Mesenchymal stem cell (in vitro differentiated cells and primary cell): ENCODE data around the gene TAF11L9.
"Not testable (repeated sequence)": the region's sequence is repeated elsewhere in the genome, so short reads cannot be mapped to it uniquely, and the experiment has no call there.

Source experiments
- DNase-seq: peaks from one replicate; pipeline ENCODE4 v3.0.0-alpha.2; 2013
- H2AFZ ChIP-seq: one replicate; pipeline ENCODE4 v1.6.1; 2013; ENCODE audit warnings: low read depth, mild to moderate bottlenecking, control low read depth, inconsistent platforms, low read length, moderate library complexity
- H2AK5ac ChIP-seq: 2 replicates; pipeline ENCODE4 v1.6.1; 2013; ENCODE audit warnings: low read length, moderate library complexity, mild to moderate bottlenecking, inconsistent platforms; ENCODE audit not compliant: severe bottlenecking
- H2BK120ac ChIP-seq: one replicate; pipeline ENCODE4 v1.6.1; 2013; ENCODE audit warnings: low read depth, mild to moderate bottlenecking, inconsistent platforms, low read length, moderate library complexity
- H2BK12ac ChIP-seq, 2 experiments: one replicate each; pipeline ENCODE4 v1.6.1; 2013; ENCODE audit warnings: inconsistent platforms in 2 of 2, low read length in 2 of 2, mild to moderate bottlenecking in 2 of 2, moderate library complexity in 2 of 2, control low read depth in 1 of 2
- H2BK15ac ChIP-seq: one replicate; pipeline ENCODE4 v1.6.1; 2013; ENCODE audit warnings: mild to moderate bottlenecking, low read depth, inconsistent platforms; ENCODE audit not compliant: poor library complexity, severe bottlenecking
- H2BK5ac ChIP-seq: 2 replicates; pipeline ENCODE4 v1.6.1; 2013; ENCODE audit warnings: low read depth, mild to moderate bottlenecking, low read length, control low read depth, inconsistent platforms; ENCODE audit not compliant: poor library complexity, severe bottlenecking
- H3K14ac ChIP-seq, 2 experiments: one replicate each; pipeline ENCODE4 v1.6.1; 2013; ENCODE audit warnings: inconsistent platforms in 2 of 2, low read length in 2 of 2, control low read depth in 1 of 2, mild to moderate bottlenecking in 1 of 2, moderate library complexity in 1 of 2
- H3K18ac ChIP-seq, 2 experiments: one replicate each; pipeline ENCODE4 v1.6.1; 2013; ENCODE audit warnings: inconsistent platforms in 2 of 2, low read length in 2 of 2, control low read depth in 1 of 2, low read depth in 1 of 2, mild to moderate bottlenecking in 1 of 2
- H3K23ac ChIP-seq, 2 experiments: one replicate each; pipeline ENCODE4 v1.6.1; 2013; ENCODE audit warnings: inconsistent platforms in 2 of 2, low read length in 2 of 2, mild to moderate bottlenecking in 2 of 2, moderate library complexity in 2 of 2, control low read depth in 1 of 2
- H3K27ac ChIP-seq: 2 replicates; pipeline ENCODE4 v1.5.1; 2013; ENCODE audit warnings: mild to moderate bottlenecking, moderate library complexity, low read length, control low read depth, inconsistent platforms; ENCODE audit not compliant: poor library complexity, severe bottlenecking
- H3K27me3 ChIP-seq, 2 experiments: 2 replicates each; pipeline versions ENCODE4 v1.6.1 to v1.7.0; 2013; ENCODE audit warnings: low read length in 2 of 2, mild to moderate bottlenecking in 2 of 2, moderate library complexity in 2 of 2, control low read depth in 1 of 2, inconsistent platforms in 1 of 2; ENCODE audit not compliant: control insufficient read depth in 1 of 2, insufficient read depth in 1 of 2
- H3K36me3 ChIP-seq, 2 experiments: 2 replicates each; pipeline versions ENCODE4 v1.6.1 to v1.7.0; 2013; ENCODE audit warnings: low read length in 2 of 2, control low read depth in 1 of 2, inconsistent platforms in 1 of 2, low read depth in 1 of 2, mild to moderate bottlenecking in 1 of 2; ENCODE audit not compliant: insufficient read depth in 2 of 2, control insufficient read depth in 1 of 2
- H3K4ac ChIP-seq, 2 experiments: one replicate each; pipeline ENCODE4 v1.6.1; 2013; ENCODE audit warnings: inconsistent platforms in 2 of 2, low read length in 2 of 2, mild to moderate bottlenecking in 2 of 2, moderate library complexity in 2 of 2, control low read depth in 1 of 2, low read depth in 1 of 2
- H3K4me1 ChIP-seq: 2 replicates; pipeline ENCODE4 v1.6.1; 2013; ENCODE audit warnings: low read depth, low read length, control low read depth; ENCODE audit not compliant: control insufficient read depth, insufficient read depth
- H3K4me2 ChIP-seq: 2 replicates; pipeline ENCODE4 v1.6.1; 2013; ENCODE audit warnings: low read length, mild to moderate bottlenecking, inconsistent platforms; ENCODE audit not compliant: poor library complexity, severe bottlenecking
- H3K4me3 ChIP-seq, 2 experiments: 2 replicates each; pipeline versions ENCODE4 v1.5.1 to v1.7.0; 2013; ENCODE audit warnings: low read length in 2 of 2, mild to moderate bottlenecking in 2 of 2, control low read depth in 1 of 2, low read depth in 1 of 2; ENCODE audit not compliant: insufficient read depth in 1 of 2
- H3K79me1 ChIP-seq: replicated peaks from 2 replicates; pipeline ENCODE4 v1.6.1; 2013; ENCODE audit warnings: mild to moderate bottlenecking, control low read depth, low read length, inconsistent platforms; ENCODE audit not compliant: poor library complexity, severe bottlenecking
- H3K9ac ChIP-seq: 2 replicates; pipeline ENCODE4 v1.7.0; 2013; ENCODE audit warnings: mild to moderate bottlenecking, low read length, moderate library complexity
- H3K9me3 ChIP-seq: 2 replicates; pipeline ENCODE4 v1.7.0; 2013; ENCODE audit warnings: mild to moderate bottlenecking, low read length; ENCODE audit not compliant: control insufficient read depth
- H4K8ac ChIP-seq: one replicate; pipeline ENCODE4 v1.6.1; 2013; ENCODE audit warnings: inconsistent platforms, mild to moderate bottlenecking, low read length, moderate library complexity
- H4K91ac ChIP-seq: one replicate; pipeline ENCODE4 v1.6.1; 2013; ENCODE audit warnings: mild to moderate bottlenecking, low read length, inconsistent platforms
- WGBS: methylation state at CpG from one replicate; pipeline ENCODE4 v1.1.7; 2013; ENCODE audit warnings: mixed read lengths; 5-methylcytosine and 5-hydroxymethylcytosine counted together

TAF11L9 gene

DNA sequence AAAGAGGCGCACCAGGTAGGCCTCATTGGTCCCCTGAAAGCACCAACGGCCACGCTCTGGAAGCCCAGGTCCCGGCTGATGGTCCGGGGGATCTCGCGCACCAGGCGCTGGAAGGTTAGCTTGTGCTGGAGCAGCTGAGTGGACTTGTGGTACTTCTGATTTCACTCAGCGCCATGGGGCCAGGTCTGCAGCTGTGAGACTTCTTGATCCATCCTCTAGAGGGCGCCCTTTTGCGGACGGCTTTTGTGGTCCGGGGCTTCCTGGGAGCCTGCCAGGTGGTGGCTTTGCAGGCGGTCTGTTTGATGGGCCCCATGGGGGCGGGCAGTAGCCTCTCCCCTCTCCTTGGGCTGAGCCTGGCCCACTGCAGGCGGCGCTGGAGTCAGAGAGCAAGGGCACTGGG, 26.4 kb upstream of the TAF11L9 start:
- Histone ChIP-seq H3K4me3 (no peak overlapping the region), H3K27ac (no peak overlapping the region), H3K9me3 (no peaks in the 10 kb centered on the region), H2BK5ac (no peak overlapping the region), H3K79me1 (no peaks in the 10 kb centered on the region), H2AK5ac (no peak overlapping the region), H2AFZ (no peak overlapping the region), H3K4me2 (no peak overlapping the region), H2BK120ac (no peak overlapping the region), H3K36me3 (no peaks in the 10 kb centered on the region), H3K23ac (no peak overlapping the region), H3K18ac (no peak overlapping the region), H3K4ac (no peak overlapping the region), H3K9ac (no peak overlapping the region), H4K91ac (no peak overlapping the region), H3K27me3 (no peaks in the 10 kb centered on the region), H3K14ac (no peak overlapping the region), H2BK15ac (no peak overlapping the region), H2BK12ac (no peak overlapping the region), H4K8ac (no peak overlapping the region), H3K4me1 (no peaks in the 10 kb centered on the region)
- DNase-seq: no peak
- WGBS: 57% methylated on average over 17 of the region's 17 CpGs

DNA sequence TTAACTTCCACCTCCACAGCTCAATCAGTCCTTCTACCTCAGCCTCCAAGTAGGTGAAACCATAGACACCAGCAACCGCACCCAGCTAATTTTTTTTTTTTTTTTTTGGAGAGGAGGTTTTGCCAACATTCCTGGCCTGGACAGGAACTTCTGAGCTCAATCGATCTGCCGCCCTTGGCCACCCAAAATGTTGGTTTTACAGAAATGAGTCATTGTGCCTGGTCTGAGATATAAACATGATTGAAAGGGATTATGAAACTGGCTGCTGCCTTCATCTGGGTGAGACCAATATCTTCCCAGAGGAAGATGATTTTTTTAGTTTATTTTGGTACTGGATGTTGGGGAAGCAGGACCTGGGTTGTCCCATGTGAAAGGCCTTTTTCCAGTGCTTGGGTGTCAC, 25.2 kb upstream of the TAF11L9 start:
- no peaks in the 10 kb centered on the region for H3K27me3 ChIP-seq
- H2BK120ac ChIP-seq: no peak overlapping the region
- H3K23ac ChIP-seq: no peak overlapping the region
- H3K4me2 ChIP-seq: no peak overlapping the region
- H4K91ac ChIP-seq: no peak overlapping the region
- WGBS: 86% methylated on average over 3 of the region's 3 CpGs
- no peak overlapping the region for H4K8ac ChIP-seq
- no peak overlapping the region for H2AFZ ChIP-seq
- H3K36me3 ChIP-seq: no peaks in the 10 kb centered on the region
- H2BK5ac ChIP-seq: no peak overlapping the region
- H3K9me3 ChIP-seq: no peaks in the 10 kb centered on the region
- no peaks in the 10 kb centered on the region for H3K79me1 ChIP-seq
- H3K4me3 ChIP-seq: no peak overlapping the region
- no peak overlapping the region for H2AK5ac ChIP-seq
- H3K18ac ChIP-seq: no peak overlapping the region
- no peak overlapping the region for H3K14ac ChIP-seq
- H3K4ac ChIP-seq: no peak overlapping the region
- no peak overlapping the region for H2BK12ac ChIP-seq
- no peak for DNase-seq
- H3K27ac ChIP-seq: no peak overlapping the region
- H3K4me1 ChIP-seq: no peaks in the 10 kb centered on the region
- H2BK15ac ChIP-seq: no peak overlapping the region
- H3K9ac ChIP-seq: no peak overlapping the region

DNA sequence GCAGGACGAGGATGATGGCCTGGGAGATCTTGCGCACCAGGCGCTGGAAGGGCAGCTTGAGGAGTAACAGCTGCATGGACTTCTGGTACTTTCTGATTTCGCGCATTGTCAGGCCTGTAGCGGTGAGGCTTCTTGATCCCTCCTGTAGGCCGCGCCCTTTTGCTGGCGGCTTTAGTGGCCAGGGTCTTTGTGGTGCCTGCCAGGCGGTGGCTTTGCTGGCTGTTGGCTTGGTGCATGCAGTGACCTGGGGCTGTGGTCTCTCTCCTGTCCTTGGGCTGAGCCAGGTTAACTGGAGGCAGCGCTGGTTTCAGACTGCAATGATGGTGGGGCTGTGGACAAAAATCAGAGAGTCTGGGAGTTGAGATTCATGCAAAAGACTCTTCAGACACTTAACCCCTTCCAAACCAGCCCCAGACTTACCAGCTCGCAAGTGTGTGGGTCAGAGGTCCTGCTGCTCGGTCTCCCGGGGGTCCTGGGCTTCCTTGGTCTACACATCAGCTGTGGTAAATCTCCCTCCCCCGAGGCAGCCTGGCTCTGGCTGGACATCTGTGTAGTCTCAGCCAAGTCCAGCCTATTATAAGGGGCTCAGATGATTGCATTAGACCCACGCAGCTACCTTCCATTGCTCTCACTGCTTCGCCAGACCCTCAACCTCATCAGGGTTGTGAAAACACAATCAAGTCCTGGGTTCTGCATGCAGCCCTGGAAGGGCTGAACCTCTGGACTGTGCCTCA, 20.8 kb upstream of the TAF11L9 start:
- H3K4me1 ChIP-seq: no peaks in the 10 kb centered on the region

DNA sequence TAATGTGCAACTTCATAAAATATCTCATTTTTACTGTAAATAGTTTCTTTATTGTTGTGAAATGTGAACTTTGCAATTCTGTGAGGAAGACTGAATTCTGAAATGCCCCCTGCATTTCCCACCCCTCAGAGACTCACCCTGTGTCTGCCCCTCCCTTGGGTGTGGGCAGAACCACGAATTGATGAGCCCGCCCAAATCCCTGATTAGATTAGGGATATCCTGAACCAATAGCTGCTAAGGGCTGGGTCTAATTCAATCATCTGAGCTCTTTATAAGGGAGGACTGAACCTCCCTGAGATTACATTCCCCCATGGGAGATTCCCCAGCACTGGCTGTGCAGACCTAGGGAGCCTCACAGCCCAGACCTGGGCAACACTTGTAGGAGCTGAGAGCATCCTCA, 15.9 kb upstream of the TAF11L9 start, which contains the start of gene TAF11L12:
Gene TAF11L12 (plus strand): TSS at position 301 of the 400 bp plus-strand sequence.
- not testable (repeated sequence) for H2AFZ ChIP-seq, H4K91ac ChIP-seq, DNase-seq, H3K36me3 ChIP-seq, H2BK120ac ChIP-seq, H4K8ac ChIP-seq, H2AK5ac ChIP-seq, H2BK12ac ChIP-seq, H3K23ac ChIP-seq, H3K79me1 ChIP-seq, H3K4me1 ChIP-seq, H3K18ac ChIP-seq, H2BK5ac ChIP-seq, H3K4me2 ChIP-seq, H2BK15ac ChIP-seq, H3K9ac ChIP-seq, H3K27ac ChIP-seq, H3K4me3 ChIP-seq, H3K27me3 ChIP-seq, H3K14ac ChIP-seq, H3K9me3 ChIP-seq, H3K4ac ChIP-seq
- 81% methylated on average over 2 of the region's 2 CpGs for WGBS

More for the DNA sequence above, 20.8 kb upstream of the TAF11L9 start:
- no peak overlapping the region for H2BK12ac ChIP-seq
- H4K8ac ChIP-seq: no peak overlapping the region
- H2AK5ac ChIP-seq: no peak overlapping the region
- no peak overlapping the region for H2BK120ac ChIP-seq
- H3K4me2 ChIP-seq: no peak overlapping the region
- no peak overlapping the region for H3K14ac ChIP-seq
- no peak overlapping the region for H3K9ac ChIP-seq
- no peaks in the 10 kb centered on the region for H3K36me3 ChIP-seq
- H3K27ac ChIP-seq: no peak overlapping the region
- WGBS: 87% methylated on average over 16 of the region's 17 CpGs
- no peaks in the 10 kb centered on the region for H3K79me1 ChIP-seq
- H2AFZ ChIP-seq: no peak overlapping the region
- H3K18ac ChIP-seq: no peak overlapping the region
- H4K91ac ChIP-seq: peak overlapping the region; percentile 39
- H3K27me3 ChIP-seq: no peaks in the 10 kb centered on the region
- no peak overlapping the region for H3K23ac ChIP-seq
- H3K4ac ChIP-seq: no peak overlapping the region
- H3K4me3 ChIP-seq: no peak overlapping the region
- H2BK15ac ChIP-seq: no peak overlapping the region
- no peaks in the 10 kb centered on the region for H3K9me3 ChIP-seq
- H2BK5ac ChIP-seq: no peak overlapping the region
- no peak for DNase-seq
